Measurements from ENCODE around the gene KCNK18. TPM values are rescaled to one million over a fixed set of nuclear protein-coding genes. Genes with fewer than 3 reads are reported as not detected.

The KCNK18 gene
- total RNA-seq, 1 experiment from 2014 or later = not detected

GRCh38 chr10:117259279-117259678, 62.0 kb downstream of the KCNK18 start:
- Histone ChIP-seq H3K9me3 (ENCODE audit: control insufficient read depth, insufficient read depth, low read depth, low read length) (no peaks in the 10 kb centered on the region), H3K36me3 (ENCODE audit: control insufficient read depth, insufficient read depth, low read length) (no peaks in the 10 kb centered on the region), H3K27ac (ENCODE audit: low read length) (no peak overlapping the region), H3K27me3 (ENCODE audit: control insufficient read depth, insufficient read depth, low read length) (peaks cover 24% of the 10 kb centered on the region), H3K4me3 (ENCODE audit: low read depth in 2 of 2, low read length in 2 of 2) (no peak overlapping the region), H3K4me1 (ENCODE audit: control insufficient read depth, insufficient read depth, low read length) (no peaks in the 10 kb centered on the region)
- TF ChIP-seq CTCF (IDR thresholded peaks at IDR 0.05) = no peak
- no peak for TF ChIP-seq SIN3A (IDR thresholded peaks at IDR 0.05; ENCODE audit: borderline replicate concordance, insufficient read depth, low read depth, low read length)
- DNase-seq (ENCODE audit: low read depth, low spot score) (no peak), ATAC-seq (no peak)
- ChIA-PET POLR2A (no interaction called here), CTCF (no interaction called here)
- in situ Hi-C loops (cut with HindIII; ENCODE audit: low pct_unique_long_range_greater_than_20kb, low sequenced_read_pairs) (no loop called here), intact Hi-C loops (cut with micrococcal nuclease; ENCODE audit: unreplicated experiment) (no loop called here)
- no TSS peak for BruUV-seq (replicated peaks)

Small RNAs within 50 kb of the gene (microRNA-seq; reads per million reads assigned to microRNA genes)
- not detected for gene MIR3663 (ENCODE audit: unreplicated experiment)

Other genes starting within 250 kb of the KCNK18 start
- 67.8 TPM for gene SHTN1, start 192.3 kb upstream of the KCNK18 start, total RNA-seq (2021; ENCODE audit: unreplicated experiment)
- gene VAX1, start 59.2 kb upstream of the KCNK18 start, total RNA-seq (2021; ENCODE audit: unreplicated experiment) = 4.6 TPM
- gene SLC18A2, start 43.6 kb downstream of the KCNK18 start, total RNA-seq (2021; ENCODE audit: unreplicated experiment) = not detected
- gene PDZD8, start 178.0 kb downstream of the KCNK18 start, total RNA-seq (2021; ENCODE audit: unreplicated experiment) = 44.7 TPM

All from Panc1 (cell line).